ENCODE results near the gene SPPL2B. TPM values are rescaled to one million over a fixed set of nuclear protein-coding genes. Genes with fewer than 3 reads are reported as not detected.

SPPL2B gene
- total and polyA plus RNA-seq, 7 experiments from 2014 or later: 11.1 to 150 (median 112) TPM

DNA sequence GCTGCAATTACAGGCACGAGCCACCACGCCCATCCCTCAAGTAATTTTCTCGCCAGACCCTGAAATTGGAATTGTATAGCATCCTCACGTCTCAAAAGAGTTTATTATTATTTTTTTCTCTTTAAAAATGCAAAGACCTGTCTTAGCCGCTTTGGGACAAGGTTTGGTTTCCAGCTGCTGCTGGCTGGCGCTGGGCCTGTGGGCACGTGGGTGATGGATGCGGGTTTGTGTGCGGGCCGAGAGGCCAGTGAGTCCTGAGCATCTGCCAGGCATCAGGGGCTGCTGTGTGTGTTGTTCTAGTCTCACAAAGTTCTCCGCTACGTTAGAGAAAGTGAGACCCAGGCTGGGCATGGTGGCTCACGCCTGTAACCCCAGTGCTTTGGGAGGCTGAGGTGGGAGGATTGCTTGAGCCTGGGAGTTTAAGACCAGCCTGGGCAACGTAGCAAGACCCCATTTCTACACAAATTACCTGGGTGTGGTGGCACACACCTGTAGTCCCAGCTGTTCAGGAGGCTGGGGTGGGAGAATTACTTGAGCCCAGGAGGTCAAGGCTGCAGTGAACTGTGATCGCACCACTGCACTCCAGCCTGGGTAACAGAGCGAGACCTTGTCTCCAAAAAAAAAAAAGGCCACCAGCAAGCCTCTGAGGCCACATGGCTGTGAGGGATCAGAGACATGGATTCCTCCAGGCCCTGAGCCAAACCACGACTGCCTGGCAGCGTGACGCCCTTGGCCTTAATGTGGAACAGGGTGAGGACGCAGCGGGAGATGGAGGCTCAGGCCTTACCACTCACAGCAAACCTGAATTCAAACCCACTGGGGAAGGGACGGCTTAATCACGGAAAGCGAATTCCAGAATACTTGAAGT lies 26.9 kb downstream of the SPPL2B start:
- peaks cover 0 to 34% (median 0%) of the 10 kb centered on the region in 3 experiments for H3K36me3 ChIP-seq (ENCODE audit: control insufficient read depth in 2 of 3, insufficient read depth in 3 of 3, low read length in 3 of 3)
- no peak overlapping the region for H3K4me3 ChIP-seq (ENCODE audit: low read length)
- H3K27ac ChIP-seq (ENCODE audit: low read depth, low read length): no peak overlapping the region
- no peaks in the 10 kb centered on the region for H3K36me3 Mint-ChIP-seq
- no peaks in the 10 kb centered on the region for H3K4me1 ChIP-seq (ENCODE audit: control insufficient read depth in 2 of 2, insufficient read depth in 2 of 2, low read length in 2 of 2)
- no peak overlapping the region for H3K27ac Mint-ChIP-seq
- H3K9me3 ChIP-seq (ENCODE audit: control insufficient read depth in 2 of 3, low read length in 3 of 3): no peaks in the 10 kb centered on the region
- H3K27me3 Mint-ChIP-seq: peaks cover 0 to 8% (median 2%) of the 10 kb centered on the region in 5 donors
- POLR2A ChIA-PET: no interaction called here
- intact Hi-C loops (cut with micrococcal nuclease): no loop called here
- peaks cover 0 to 2% (median 0%) of the 10 kb centered on the region in 11 donors for H3K9me3 Mint-ChIP-seq
- H3K27me3 ChIP-seq (ENCODE audit: control insufficient read depth in 2 of 2, insufficient read depth in 2 of 2, low read length in 2 of 2): no peaks in the 10 kb centered on the region
- CTCF ChIA-PET: interaction anchor here (0.6 kb wide), 1 partner anchor 200 kb away, joined by 4 read pairs; no protein-coding TSS in a partner anchor
- H3K4me1 Mint-ChIP-seq: peaks cover 0 to 2% (median 1%) of the 10 kb centered on the region in 7 donors
- no peak overlapping the region for H3K4me3 Mint-ChIP-seq
- no peak for ATAC-seq
- no peak for DNase-seq

DNA sequence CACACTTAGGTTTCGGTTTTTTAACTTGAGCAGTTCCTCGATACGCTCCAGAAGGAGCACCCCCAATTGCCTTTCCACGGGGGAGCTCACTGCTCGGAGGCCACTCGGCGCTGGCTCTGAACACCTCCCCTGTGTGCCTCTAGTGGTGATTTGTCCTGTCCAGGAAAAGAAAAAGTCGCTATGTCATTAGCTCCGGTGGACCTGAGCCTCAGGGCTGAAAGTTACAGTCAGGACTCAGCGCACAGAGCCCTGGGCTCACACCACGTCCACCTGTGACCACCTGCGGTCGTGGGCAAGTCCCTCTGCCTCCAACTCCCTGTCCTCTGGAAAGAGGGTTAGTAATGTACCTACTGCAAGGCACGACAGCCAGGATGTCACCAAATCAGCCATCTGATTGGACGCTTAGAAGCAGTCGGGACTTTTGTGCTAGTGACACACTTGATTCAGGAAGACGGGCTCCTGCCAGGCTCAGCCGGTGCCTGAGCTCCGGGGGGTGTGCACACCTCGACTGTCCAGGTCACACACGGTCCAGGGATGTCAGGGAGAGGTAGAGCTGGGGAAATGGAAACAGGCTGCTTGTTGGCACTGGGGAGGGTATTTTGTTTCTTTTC lies 27.7 kb downstream of the SPPL2B start:
- Histone ChIP-seq H3K4me1 (ENCODE audit: control insufficient read depth in 2 of 2, insufficient read depth in 2 of 2, low read length in 2 of 2) (no peaks in the 10 kb centered on the region), H3K9me3 (ENCODE audit: control insufficient read depth in 2 of 3, low read length in 3 of 3) (no peaks in the 10 kb centered on the region), H3K27me3 (ENCODE audit: control insufficient read depth in 2 of 2, insufficient read depth in 2 of 2, low read length in 2 of 2) (no peaks in the 10 kb centered on the region), H3K4me3 (ENCODE audit: low read length) (no peak overlapping the region), H3K36me3 (ENCODE audit: control insufficient read depth in 2 of 3, insufficient read depth in 3 of 3, low read length in 3 of 3) (peaks cover 0 to 27% (median 0%) of the 10 kb centered on the region in 3 experiments), H3K27ac (ENCODE audit: low read depth, low read length) (no peak overlapping the region)
- H3K36me3 Mint-ChIP-seq: no peaks in the 10 kb centered on the region
- H3K9me3 Mint-ChIP-seq: peaks cover 0 to 2% (median 0%) of the 10 kb centered on the region in 11 donors
- H3K4me1 Mint-ChIP-seq: peaks cover 0 to 6% (median 6%) of the 10 kb centered on the region in 7 donors
- intact Hi-C loops (cut with micrococcal nuclease): no loop called here
- ATAC-seq (no peak), DNase-seq (no peak)
- peaks cover 0 to 13% (median 6%) of the 10 kb centered on the region in 5 donors for H3K27me3 Mint-ChIP-seq
- H3K27ac Mint-ChIP-seq: no peak overlapping the region
- ChIA-PET CTCF (no interaction called here), POLR2A (no interaction called here)
- no peak overlapping the region for H3K4me3 Mint-ChIP-seq

DNA sequence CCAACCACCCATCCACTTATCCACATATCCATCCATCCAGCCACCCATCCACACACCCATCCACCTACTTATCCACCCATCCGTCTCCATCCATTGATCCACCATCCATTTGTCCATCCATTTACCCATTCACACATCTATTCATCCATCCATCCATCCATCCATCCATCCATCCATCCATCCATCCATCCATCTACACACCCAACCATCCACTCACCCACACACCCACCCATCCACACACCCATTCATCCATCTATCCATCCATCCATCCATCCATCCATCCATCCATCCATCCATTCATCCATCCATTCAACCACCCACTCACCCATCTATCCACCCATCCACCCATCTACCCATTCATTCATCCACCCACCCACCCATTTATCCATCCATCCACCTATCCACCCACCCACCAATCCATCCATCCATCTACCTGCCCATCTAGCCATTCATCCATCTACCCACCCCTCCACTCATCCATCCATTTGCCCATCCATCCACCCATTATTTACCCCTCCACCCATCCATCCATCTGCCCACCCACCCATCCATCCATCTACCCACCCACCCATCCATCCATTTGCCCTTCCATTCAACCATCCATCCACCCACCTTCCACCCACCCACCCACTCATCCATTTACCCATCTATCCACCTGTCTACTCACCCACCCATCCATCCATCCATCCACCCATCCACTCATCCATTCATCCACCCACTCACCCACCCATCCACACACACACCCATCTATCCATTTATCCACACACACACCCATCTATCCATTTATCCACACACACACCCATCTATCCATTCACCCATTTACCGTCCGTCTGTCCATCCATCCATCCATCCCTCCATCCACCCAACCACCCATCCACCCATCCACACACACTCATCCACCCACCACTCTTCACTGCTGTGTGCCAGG lies 29.1 kb downstream of the SPPL2B start:
- ChIA-PET POLR2A (interaction anchor here (0.5 kb wide), 1 partner anchor 52 kb away, joined by 3 read pairs; no protein-coding TSS in a partner anchor), CTCF (no interaction called here)
- peaks cover 0 to 2% (median 0%) of the 10 kb centered on the region in 11 donors for H3K9me3 Mint-ChIP-seq
- Histone ChIP-seq H3K4me3 (ENCODE audit: low read length) (no peak overlapping the region), H3K36me3 (ENCODE audit: control insufficient read depth in 2 of 3, insufficient read depth in 3 of 3, low read length in 3 of 3) (peaks cover 0 to 23% (median 0%) of the 10 kb centered on the region in 3 experiments), H3K4me1 (ENCODE audit: control insufficient read depth in 2 of 2, insufficient read depth in 2 of 2, low read length in 2 of 2) (no peaks in the 10 kb centered on the region), H3K27ac (ENCODE audit: low read depth, low read length) (no peak overlapping the region), H3K27me3 (ENCODE audit: control insufficient read depth in 2 of 2, insufficient read depth in 2 of 2, low read length in 2 of 2) (peaks cover 0 to 6% of the 10 kb centered on the region in 2 donors), H3K9me3 (ENCODE audit: control insufficient read depth in 2 of 3, low read length in 3 of 3) (no peaks in the 10 kb centered on the region)
- peaks cover 0 to 6% (median 6%) of the 10 kb centered on the region in 7 donors for H3K4me1 Mint-ChIP-seq
- ATAC-seq (no peak), DNase-seq (no peak)
- intact Hi-C loops (cut with micrococcal nuclease): no loop called here
- no peak overlapping the region for H3K4me3 Mint-ChIP-seq
- no peaks in the 10 kb centered on the region for H3K36me3 Mint-ChIP-seq
- peaks cover 0 to 13% (median 6%) of the 10 kb centered on the region in 5 donors for H3K27me3 Mint-ChIP-seq
- no peak overlapping the region for H3K27ac Mint-ChIP-seq

DNA sequence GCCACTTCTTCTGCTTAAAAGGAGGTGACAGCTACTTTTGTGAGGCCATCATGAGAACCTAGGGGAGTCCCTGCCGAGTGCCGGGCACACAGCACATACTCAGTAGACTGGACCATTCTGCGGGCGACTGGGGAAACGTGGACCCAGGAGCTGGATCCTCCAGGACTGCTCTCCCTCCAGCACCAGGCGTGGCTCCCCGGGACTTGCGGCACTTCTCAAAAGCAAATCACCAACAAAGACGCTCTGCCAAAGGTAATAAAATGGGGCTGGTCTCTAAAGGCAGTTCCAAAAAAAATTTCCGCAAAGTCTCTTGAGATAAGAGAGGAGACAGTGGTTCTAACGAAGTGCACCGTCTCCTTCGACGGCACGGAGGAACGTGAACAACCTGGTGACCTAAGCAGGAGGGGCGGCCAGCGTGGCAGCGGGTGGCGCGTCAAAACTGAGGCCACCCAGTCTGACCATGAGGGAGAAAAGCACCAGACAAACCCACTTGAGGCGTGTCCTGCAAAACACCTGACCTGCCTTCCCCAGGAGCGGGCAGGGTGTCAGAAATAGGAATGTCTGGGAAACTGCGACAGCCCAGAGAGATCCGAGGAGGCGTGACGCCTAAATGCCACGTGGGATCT lies 30.2 kb downstream of the SPPL2B start:
- peaks cover 0 to 2% (median 0%) of the 10 kb centered on the region in 11 donors for H3K9me3 Mint-ChIP-seq

GRCh38 chr19:2359992-2360685 lies 31.7 kb downstream of the SPPL2B start, which contains the start of gene TMPRSS9:
TSS of gene TMPRSS9 (plus strand) at chr19:2360265. CDS start at chr19:2389786, 29,521 bp downstream.
- no peak within 1 kb of the TSS for H3K27ac ChIP-seq (ENCODE audit: low read depth, low read length)
- H3K4me3 Mint-ChIP-seq: peak within 1 kb of the TSS in 5 of 10 donors; percentile 16 to 59 (median 39)
- no peaks in the 10 kb centered on the region for H3K4me1 ChIP-seq (ENCODE audit: control insufficient read depth in 2 of 2, insufficient read depth in 2 of 2, low read length in 2 of 2)
- peaks cover 0 to 3% (median 2%) of the 10 kb centered on the region in 5 donors for H3K36me3 Mint-ChIP-seq
- peaks cover 9 to 16% (median 10%) of the 10 kb centered on the region in 5 donors for H3K27me3 Mint-ChIP-seq
- peaks cover 0 to 9% (median 6%) of the 10 kb centered on the region in 7 donors for H3K4me1 Mint-ChIP-seq
- intact Hi-C loops (cut with micrococcal nuclease): no loop called here
- ATAC-seq: peak; percentile 26
- peaks cover 0 to 6% of the 10 kb centered on the region in 2 donors for H3K27me3 ChIP-seq (ENCODE audit: control insufficient read depth in 2 of 2, insufficient read depth in 2 of 2, low read length in 2 of 2)
- no peaks in the 10 kb centered on the region for H3K9me3 ChIP-seq (ENCODE audit: control insufficient read depth in 2 of 3, low read length in 3 of 3)
- DNase-seq: no peak
- CTCF ChIA-PET: no interaction called here
- H3K27ac Mint-ChIP-seq: peak within 1 kb of the TSS in 5 of 9 donors; percentile 28 to 85 (median 68)
- POLR2A ChIA-PET: no interaction called here
- no peak within 1 kb of the TSS for H3K4me3 ChIP-seq (ENCODE audit: low read length)
- H3K36me3 ChIP-seq (ENCODE audit: control insufficient read depth in 2 of 3, insufficient read depth in 3 of 3, low read length in 3 of 3): no peaks in the 10 kb centered on the region
- H3K9me3 Mint-ChIP-seq: peaks cover 0 to 3% (median 0%) of the 10 kb centered on the region in 11 donors

More for the DNA sequence above, 30.2 kb downstream of the SPPL2B start:
- H3K9me3 ChIP-seq (ENCODE audit: control insufficient read depth in 2 of 3, low read length in 3 of 3): no peaks in the 10 kb centered on the region
- ChIA-PET CTCF (no interaction called here), POLR2A (interaction anchor here (0.5 to 0.6 kb wide), 2 partner anchors 9 to 51 kb away, joined by 3 read pairs; no protein-coding TSS in a partner anchor)
- H3K27ac Mint-ChIP-seq: no peak overlapping the region
- H3K4me1 ChIP-seq (ENCODE audit: control insufficient read depth in 2 of 2, insufficient read depth in 2 of 2, low read length in 2 of 2): no peaks in the 10 kb centered on the region
- peaks cover 0 to 13% (median 6%) of the 10 kb centered on the region in 5 donors for H3K27me3 Mint-ChIP-seq
- intact Hi-C loops (cut with micrococcal nuclease): no loop called here
- H3K36me3 Mint-ChIP-seq: no peaks in the 10 kb centered on the region
- peaks cover 0 to 6% of the 10 kb centered on the region in 2 donors for H3K27me3 ChIP-seq (ENCODE audit: control insufficient read depth in 2 of 2, insufficient read depth in 2 of 2, low read length in 2 of 2)
- H3K4me3 ChIP-seq (ENCODE audit: low read length): no peak overlapping the region
- peaks cover 0 to 6% (median 6%) of the 10 kb centered on the region in 7 donors for H3K4me1 Mint-ChIP-seq
- no peak overlapping the region for H3K27ac ChIP-seq (ENCODE audit: low read depth, low read length)
- ATAC-seq: no peak
- no peak for DNase-seq
- H3K36me3 ChIP-seq (ENCODE audit: control insufficient read depth in 2 of 3, insufficient read depth in 3 of 3, low read length in 3 of 3): peaks cover 0 to 12% (median 0%) of the 10 kb centered on the region in 3 experiments
- H3K4me3 Mint-ChIP-seq: no peak overlapping the region

Measured in naive thymus-derived CD4-positive, alpha-beta T cell (primary cell).